Peyer's patch (tissue), 4 donors: ENCODE results near the gene GPC3.

Source experiments
- POLR2A ChIP-seq, 2 donors: fragments of 450-650 bp; IDR thresholded peaks; one replicate each; pipeline ENCODE4 v1.5.1; 2017; ENCODE audit warnings: antibody characterized with exemption in 2 of 2, mild to moderate bottlenecking in 2 of 2, moderate library complexity in 2 of 2
- TF ChIP-seq, protein P1 (sequence below), 6 experiments: fragments of 450-650 bp in 4 of 6; fragments of 200-600 bp in 2 of 6; sonication (generic) in 1 of 6; IDR thresholded peaks; one replicate each; pipeline ENCODE4 v1.5.1; 2017 to 2019; ENCODE audit warnings: antibody characterized with exemption in 6 of 6, mild to moderate bottlenecking in 3 of 6, moderate library complexity in 1 of 6

DNA sequence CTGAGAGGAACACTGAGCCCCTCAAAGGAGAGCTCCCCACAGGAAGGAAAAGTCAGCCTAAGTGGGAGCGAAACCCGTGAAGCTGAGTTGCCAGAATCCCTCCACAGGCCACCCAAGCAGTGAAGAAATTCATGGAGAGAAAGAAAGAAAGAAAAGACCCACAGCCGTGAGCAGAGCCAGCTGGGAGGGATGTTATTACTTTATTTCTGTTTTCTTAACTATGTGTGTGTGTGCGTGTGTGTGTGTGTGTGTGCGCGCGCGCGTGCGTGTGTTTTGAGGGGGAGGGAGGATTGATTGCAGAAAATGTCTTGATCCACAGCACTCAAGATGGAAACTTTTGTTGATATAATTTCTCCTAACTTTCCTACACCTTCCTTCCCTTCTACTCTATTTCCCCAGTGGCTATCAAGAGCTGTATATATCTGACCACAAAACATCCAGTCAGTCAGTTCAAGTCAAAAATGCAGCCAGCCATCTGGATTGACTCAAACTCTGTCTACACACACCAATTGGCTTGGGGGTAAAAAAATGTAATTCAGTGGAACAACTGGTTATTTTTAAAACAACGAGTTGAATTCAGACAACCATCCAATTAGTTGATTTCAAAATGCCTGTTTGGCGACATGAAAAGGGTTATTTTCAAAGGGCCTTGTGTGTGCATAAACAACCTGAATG, 13.8 kb upstream of the GPC3 start:
- TF ChIP-seq, protein P1, sequence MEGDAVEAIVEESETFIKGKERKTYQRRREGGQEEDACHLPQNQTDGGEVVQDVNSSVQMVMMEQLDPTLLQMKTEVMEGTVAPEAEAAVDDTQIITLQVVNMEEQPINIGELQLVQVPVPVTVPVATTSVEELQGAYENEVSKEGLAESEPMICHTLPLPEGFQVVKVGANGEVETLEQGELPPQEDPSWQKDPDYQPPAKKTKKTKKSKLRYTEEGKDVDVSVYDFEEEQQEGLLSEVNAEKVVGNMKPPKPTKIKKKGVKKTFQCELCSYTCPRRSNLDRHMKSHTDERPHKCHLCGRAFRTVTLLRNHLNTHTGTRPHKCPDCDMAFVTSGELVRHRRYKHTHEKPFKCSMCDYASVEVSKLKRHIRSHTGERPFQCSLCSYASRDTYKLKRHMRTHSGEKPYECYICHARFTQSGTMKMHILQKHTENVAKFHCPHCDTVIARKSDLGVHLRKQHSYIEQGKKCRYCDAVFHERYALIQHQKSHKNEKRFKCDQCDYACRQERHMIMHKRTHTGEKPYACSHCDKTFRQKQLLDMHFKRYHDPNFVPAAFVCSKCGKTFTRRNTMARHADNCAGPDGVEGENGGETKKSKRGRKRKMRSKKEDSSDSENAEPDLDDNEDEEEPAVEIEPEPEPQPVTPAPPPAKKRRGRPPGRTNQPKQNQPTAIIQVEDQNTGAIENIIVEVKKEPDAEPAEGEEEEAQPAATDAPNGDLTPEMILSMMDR (IDR thresholded peaks at IDR 0.05): no peak
- TF ChIP-seq POLR2A (IDR thresholded peaks at IDR 0.05): no peak
